NCI-H748 treated with DMSO at 0.1 percent for 48 hours (cell line): ENCODE data around the gene SULT1A2.
A peak's percentile ranks its signal among the peaks of the same experiment; 100 is the strongest.
"Not testable (repeated sequence)": the region's sequence is repeated elsewhere in the genome, so short reads cannot be mapped to it uniquely, and the experiment has no call there.

Experiments
- DNase-seq: peaks from one replicate; lab custom pipeline; 2025; lab: John Stamatoyannopoulos, UW

SULT1A2 gene

DNA sequence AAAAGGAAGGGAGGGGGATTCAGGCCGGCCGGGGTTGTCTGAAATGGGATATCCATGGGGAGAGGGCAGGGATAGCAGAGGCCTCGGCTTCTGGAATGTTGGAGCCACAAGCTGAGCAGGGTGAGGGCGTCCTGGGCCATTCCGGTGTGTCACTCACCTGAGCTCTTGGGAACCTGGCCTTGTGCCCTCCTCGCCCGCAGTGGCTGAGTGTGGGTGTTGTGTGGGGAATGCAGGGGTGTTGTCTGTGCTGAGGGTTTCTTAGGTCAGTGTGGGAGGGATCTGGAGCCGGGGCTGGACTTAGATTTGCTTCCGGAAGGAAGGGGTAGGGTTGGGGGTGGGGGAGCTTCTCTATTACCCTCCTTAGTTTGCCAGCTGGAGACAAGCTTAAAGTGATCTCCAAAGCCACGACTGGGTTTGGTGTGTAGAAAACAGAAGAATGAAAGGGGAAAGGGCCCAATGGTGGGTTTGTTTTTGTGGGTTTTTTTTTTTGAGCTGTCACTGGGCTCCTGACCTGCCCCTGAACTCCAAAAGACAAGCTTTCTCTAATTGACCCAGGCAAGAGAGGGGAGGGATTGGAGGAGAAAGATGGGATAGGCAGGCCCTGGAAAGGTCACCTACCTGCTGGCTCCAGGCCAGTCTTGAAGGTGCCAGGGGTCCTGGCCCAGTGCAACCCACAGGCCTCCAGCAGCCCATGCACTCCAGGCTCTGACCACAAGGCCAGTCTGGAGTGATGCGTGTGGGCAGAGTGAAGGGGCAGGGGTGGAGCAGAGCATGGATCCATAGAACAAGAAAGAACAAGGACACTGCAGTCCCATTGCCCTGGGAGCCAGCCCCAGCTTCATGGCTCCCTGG, at the start of gene SULT1A2:
TSS of gene SULT1A2 (minus strand) at position 211 of the 852 bp plus-strand sequence. CDS start 1,120 bp downstream, outside the sequence.
- DNase-seq: no peak

DNA sequence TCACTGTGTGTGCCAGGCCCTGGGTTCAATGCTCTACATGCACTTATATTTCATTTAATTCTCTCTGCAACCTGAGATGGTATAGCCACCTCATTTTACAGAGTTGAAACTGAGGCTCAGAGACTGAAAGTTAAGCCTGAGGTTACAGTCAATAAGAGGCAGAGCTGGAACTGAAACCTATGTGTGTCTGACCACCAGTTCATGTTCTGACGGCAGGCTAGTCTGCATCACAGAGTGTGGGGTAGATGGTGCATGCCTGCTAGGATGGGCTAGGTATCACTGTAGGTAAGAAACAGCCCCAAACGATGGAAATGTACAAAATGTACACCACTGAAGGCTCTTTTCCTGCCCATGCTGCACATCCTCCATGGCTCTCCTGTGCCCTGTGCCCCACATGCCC, 43.1 kb upstream of the SULT1A2 start:
- not testable (repeated sequence) for DNase-seq

DNA sequence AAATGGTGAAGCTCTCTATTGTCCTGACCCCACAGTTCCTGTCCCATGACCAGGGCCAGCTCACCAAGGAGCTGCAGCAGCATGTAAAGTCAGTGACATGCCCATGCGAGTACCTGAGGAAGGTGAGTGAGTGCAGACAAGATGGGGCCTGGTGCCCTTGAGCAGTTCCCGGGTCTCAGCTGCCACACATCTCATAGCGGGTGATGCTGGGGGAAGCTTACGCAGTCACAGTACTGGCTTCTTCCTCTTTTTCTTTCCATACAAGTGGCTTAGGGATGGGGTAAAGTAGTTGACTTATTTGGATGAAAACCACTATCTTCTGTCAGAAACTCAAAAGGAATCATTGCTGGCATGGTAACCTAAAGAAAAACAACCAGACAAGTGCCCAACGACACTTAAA, 41.5 kb upstream of the SULT1A2 start:
- not testable (repeated sequence) for DNase-seq

DNA sequence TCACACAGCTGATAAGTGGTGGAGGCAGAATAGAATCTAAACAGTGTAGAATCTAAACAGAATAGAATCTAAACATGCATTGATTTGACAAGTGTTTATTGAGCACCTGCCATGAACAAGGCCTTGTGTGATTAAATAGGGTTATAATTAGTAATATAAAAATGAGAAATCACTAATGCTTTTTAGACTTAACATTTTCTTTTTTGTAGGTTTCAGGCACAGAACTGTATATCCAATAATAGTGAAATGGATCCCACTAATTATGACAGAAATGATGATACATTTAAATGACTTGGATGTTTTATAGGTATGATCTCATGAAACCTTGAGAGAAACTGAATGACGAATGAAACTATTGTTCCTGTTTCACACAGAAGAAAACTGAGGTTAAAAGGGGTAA, 40.9 kb upstream of the SULT1A2 start, which contains the start of gene NPIPB8:
TSS of gene NPIPB8 (plus strand) at position 301 of the 400 bp plus-strand sequence. CDS start 296 bp downstream, outside the sequence.
- DNase-seq: not testable (repeated sequence)

DNA sequence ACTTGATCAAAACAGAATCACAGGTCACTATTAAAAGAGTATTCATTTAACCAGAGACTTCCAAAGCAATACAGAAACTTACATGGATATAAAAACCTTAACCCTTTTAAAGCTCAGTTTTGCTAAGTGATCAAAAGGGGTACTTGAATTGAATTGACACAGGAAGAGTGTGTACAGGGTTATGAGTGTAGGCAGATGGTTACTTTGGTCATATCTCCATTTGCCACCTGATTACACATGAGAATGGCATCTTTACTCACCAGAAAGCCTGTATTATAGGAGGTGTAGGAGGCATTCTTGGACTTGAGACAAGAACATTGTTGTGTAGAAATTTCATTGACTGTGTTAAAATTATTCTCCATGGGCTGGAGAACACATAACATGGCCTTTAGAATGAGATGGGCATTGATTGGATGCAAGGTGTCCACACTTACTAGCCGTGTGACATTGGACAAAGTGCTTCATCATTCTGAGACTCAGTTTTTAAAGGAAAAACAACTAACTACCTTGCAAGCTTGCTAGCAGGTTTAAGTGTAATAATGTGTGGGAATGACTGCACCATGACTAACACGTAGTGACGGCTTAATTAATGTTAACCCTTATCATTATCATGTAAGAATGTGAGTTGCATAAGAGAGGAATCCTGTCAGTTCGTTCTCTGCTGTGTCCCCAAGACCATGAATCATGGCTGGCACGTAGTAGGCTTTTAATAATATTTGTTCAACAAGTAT, 39.4 kb upstream of the SULT1A2 start:
- not testable (repeated sequence) for DNase-seq

DNA sequence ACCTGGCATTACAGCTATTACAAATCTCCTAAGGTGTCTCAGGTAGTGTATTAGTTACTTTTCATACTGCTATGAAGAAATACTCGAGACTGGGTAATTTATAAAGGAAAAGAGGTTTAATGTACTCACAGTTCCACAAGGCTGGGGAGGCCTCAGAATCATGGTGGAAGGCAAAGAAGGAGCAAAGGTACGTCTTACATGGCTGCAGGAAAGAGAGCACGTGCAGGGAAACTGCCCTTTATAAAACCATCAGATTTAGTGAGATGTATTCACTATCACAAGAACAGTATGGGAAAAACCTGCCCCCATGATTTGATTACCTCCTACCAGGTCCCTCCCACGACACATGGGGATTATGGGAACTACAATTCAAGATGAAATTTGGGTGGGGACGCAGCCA, 34.1 kb upstream of the SULT1A2 start:
- DNase-seq: not testable (repeated sequence)

DNA sequence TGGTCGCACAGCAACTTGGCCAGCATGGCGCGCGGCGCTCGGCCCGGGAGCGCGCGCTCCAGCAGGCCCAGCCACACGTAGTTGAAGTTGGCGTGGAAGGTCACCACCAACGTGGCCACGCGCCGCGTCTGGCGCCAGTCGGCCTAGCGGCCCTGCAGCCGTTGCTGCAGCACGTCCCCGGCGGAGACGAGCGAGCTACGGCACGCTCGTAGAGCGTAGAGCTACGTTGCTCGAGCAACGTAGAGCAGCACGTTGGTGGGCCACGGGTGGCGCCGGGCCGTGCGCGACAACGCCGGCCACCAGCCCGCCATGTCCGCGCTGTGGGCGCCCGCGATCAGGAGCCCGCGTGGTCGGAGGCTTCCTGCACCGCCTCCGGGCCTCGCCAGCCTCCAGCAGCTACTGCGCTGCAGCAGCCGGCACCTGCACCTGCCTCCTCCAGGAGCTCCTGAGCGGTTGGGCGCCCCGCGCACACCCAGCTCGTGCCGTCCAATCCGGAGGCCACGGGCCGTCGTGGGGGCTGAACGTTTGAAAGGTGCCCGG, 26.4 kb upstream of the SULT1A2 start:
- DNase-seq: peak; percentile 28

DNA sequence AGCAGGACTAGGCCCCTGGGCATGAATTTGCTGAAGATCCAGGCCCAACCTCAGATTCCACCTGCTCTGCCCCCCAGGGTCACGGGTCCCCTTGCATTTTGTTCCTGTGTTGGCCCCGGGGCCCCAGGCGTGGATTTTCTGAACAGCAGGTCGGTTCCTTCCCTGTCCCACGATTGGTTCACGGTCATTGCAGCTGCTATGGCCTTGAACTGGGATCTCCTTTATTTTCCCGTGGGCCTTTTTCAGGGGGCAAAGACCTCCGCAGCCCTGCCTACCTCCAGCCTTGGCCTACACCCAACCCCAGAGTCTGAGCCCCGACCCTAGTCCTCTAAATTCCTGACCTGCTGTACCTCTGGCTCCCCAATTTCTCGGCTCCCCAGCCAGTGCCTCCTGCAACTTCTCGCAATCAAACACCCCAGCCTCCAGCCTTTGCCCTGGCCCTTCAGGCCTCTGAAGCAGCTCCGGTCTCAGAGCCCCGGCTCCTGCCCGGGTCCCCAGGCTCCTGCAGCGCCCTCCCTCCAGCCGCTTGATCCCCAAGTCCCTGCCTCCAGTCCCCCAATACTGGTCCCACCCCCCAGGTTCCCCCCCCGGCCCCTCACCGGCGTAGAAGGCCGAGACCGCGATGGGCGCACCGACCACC, 25.8 kb upstream of the SULT1A2 start:
- not testable (repeated sequence) for DNase-seq

DNA sequence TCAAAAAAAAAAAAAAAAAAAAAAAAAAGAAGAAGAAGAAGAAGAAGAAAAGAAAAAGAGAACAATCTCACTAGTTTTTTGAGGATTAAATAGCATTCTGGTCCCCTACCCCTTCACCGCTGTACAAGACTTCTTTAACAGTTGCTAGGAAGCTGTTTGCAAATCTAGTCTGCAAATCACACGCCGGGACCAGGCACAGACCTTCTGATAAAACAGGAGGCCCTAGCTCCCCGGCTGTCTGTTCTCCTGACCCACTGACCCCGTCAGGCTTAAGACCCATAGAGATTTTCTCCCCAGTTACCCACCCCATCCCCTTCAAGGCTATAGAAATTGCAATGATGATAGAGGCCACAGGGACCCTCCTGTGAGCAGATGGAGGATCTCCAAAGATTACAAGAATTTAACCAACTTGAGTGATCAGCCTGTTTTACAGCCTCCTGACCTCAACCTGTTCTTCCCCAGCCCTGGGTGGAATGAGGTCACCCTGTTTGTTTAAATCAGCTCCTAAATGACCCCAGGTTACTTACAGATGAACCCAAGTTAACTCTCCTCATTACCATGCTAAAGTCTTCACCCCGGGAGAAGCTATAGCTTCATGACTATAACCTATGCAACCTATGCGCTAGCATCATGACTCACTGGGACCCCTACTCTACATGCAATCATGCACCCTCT, 24.8 kb upstream of the SULT1A2 start:
- DNase-seq: no peak

DNA sequence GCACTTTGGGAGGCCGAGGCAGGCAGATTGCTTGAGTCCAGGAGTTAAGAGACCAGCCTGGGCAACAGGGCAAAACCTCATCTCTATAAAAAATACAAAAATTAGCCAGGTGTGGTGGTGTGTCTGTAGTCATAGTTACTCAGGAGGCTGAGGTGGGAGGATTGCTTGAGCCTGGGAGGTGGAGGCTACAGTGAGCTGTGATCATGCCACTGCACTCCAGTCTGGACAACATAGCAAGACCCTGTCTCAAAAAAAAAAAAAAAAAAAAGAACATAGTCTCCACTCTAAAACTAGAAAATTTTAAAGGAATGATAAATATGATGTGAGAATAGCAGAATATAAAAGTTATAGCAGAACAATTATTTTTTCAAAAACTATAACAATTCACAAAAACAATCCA, 23.5 kb upstream of the SULT1A2 start:
- DNase-seq: not testable (repeated sequence)

DNA sequence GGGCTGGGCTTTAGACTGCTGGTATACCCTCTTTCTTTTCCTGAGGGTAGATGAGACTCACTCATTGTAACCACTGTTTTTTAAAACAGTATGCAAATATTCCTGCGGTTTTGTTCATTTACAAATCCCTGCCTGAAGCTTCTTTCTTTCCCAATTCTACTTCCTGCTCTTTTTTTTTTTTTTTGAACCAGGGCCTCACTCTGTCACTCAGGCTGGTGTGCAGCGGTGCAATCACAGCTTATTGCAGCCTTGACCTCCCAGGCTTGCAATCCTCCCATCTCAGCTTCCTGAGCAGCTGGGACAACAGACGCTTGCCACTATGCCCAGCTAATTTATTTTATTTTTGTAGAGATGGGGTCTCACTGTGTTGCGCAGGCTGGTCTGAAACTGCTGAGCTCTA, 21.0 kb upstream of the SULT1A2 start:
- DNase-seq: no peak

DNA sequence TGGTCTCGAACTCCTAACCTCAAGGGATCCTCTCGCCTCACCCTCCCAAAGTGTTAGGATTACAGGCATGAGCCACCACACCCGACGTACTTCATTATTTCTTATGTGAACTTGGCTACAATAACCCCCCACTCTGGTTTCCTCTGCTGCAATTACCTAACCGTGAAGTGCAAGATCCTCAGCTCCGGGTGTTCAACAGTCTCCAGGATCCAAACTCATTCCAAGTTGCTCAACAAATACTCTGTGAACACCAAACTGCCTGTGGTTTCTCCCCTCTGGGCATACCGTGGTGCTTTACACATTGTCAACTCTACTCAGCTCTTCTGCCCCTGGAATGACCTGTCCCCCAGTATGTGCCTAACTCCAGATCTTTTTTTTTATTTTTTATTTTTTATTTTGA, 19.8 kb upstream of the SULT1A2 start:
- DNase-seq: no peak

DNA sequence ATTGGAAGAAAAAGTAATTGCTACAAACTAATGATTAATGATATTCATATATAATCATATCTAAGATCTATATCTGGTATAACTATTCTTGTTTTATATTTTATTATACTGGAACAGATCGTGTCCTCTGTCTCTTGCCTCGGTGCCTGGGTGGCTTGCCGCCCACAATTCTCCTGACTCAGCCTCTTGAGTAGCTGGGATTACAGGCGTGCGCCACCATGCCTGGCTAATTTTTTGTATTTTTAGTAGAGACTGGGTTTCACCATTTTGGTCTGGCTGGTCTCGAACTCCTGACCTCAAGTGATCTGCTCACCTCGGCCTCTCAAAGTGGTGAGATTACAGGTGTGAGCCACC, 19.4 kb upstream of the SULT1A2 start:
- not testable (repeated sequence) for DNase-seq

DNA sequence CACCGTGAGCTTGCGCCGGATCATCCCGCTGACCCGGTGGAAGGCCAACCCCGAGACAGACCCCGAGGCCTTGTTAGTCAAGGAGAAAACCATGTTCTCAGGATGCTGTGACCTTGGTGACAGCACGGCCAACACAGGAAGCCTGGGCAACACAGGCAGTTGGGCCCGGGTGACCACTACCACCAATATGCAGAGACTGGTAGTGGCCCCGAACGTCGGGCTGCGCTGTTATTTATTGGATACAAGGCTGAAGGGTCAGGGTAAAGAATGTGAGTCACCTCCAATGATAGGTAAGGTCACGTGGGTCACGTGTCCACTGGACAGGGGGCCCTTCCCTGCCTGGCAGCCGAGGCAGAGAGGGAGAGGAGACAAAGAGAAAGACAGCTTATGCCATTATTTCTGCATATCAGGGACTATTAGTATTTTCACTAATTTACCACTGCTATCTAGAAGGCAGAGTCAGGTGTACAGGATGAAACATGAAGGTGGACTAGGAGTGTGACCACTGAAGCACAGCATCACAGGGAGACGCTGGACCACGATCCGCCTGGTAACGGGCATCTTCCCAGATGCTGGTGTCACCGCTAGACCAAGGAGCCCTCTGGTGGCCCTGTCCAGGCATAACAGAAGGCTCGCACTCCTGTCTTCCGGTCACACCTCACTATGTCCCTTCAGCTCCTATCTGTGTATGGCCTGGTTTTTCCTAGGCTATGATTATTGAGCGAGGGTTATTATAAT, 18.8 kb upstream of the SULT1A2 start:
- not testable (repeated sequence) for DNase-seq

DNA sequence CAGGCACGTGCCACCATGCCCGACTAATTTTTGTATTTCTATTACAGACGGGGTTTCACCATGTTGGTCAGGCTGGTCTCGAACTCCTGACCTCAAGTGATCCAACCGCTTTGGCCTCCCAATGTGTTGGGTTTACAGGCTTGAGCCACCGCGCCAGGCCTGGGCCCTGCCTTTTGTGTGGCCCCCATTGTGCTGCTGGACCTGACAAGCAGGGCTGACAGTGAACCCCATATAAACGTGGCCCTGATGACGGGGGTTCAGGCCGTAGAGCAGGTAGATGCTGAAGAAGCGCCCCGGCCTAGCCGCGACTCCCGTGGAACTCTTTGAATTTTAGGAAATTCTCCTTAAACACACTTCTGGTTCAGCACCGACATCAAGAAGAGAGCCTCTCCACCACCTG, 17.7 kb upstream of the SULT1A2 start:
- not testable (repeated sequence) for DNase-seq

DNA sequence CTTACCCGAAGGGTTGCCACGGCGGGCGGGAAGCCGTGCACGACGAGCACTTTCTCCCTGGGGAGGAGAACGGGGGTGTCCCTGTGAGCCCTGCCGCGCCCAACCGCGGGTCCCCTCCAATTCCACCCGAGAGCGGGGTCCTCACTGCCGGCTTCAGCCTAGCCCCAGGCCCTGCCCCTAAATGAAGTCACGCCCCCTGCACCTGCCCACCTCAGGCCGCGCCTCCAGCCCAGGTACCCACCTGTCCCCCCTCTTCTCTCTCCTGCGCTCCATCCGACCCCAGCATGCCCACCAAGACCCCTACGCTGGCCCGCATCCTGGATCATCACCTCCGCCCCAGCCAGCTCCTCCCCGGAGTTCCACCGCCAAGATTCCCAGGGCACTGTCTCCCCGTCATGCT, 17.1 kb upstream of the SULT1A2 start:
- not testable (repeated sequence) for DNase-seq

DNA sequence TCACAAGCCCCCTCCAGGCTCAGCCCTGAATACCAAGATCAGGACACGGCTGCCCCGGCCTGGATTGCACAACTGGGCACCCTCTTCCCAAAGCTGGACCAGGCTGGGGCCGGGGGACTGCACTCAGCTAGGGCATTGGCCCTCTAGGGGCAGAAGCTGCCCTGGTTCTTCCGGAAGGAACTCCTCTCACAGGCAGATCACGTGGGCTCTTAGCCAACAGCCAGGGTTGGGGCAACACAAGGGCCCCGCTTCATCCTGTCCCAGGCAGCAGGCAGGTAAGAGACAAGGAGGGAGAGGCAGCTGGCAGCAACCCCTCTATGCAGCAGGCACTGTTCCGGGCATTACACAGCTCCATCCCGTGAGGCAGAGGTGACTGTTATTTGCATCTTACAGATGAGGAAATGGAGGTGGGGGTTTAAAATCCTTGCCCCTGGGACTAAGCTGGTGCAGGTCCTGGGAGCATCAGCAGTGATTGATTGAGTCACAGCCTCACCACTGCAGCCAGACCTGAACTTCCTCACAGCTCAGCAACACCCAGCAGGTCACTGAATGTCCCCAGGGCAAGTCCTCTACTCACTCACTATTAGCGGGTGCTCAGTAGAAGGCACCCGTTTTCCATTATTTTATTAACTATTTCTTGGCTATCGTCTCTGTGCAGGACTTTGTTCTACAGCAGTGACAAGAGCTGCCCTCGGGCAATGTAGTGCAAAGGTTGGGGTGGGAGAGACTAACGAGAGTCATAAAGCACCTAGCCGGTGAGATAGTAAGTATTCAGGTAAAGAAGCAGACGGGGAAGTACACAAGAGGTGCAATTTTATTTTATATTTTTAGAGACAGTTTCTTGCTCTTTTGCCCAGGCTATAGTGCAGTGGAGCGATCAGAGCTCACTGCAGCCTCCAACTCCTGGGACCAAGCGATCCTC, 15.8 kb upstream of the SULT1A2 start:
- not testable (repeated sequence) for DNase-seq

DNA sequence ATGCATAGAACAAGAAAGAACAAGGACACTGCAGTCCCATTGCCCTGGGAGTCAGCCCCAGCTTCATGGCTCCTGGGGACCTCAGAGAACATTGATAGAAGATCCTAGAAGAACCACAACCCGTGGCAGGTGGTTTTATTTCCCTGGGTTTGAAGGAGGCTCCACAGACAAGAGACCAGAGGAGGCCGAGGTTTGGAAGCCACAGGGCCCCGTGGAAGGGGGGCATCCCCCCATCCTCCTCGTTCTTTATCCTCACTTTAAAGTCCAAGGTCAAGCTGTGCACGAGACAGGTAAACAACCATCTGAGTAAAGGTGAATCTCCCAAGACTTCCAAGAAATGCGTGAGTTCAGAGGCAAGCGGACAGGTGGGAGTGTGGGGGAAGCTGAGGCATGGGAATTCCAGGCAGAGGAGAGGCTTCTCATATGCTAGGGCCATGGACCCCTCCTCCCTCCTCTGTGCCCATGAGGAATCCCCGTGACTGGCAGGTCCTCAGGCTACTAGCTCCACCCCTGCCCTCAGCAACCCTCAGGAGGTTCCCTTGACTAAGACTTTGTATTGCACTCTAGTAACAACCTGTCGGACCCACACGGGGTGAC, 13.8 kb upstream of the SULT1A2 start:
- no peak for DNase-seq
